22Rv1 (cell line): ENCODE measurements around the gene MT1X.

ENCODE experiments used
- CTCF ChIP-seq: fragments of 450-650 bp; IDR thresholded peaks from 2 replicates; pipeline ENCODE4 v1.5.1; 2017; ENCODE audit warnings: mild to moderate bottlenecking
- ZFX ChIP-seq: fragments of 450-650 bp; IDR thresholded peaks from 2 replicates; pipeline ENCODE4 v1.6.1; 2017; ENCODE audit warnings: antibody characterized with exemption, borderline replicate concordance

- TF ChIP-seq CTCF (no peak), ZFX (no peak)
Observed at GRCh38 chr16:56653218-56653617, 29.1 kb upstream of the MT1X start.
